Fibroblast of skin of back (primary cell): ENCODE data around the gene IFNK. TPM values are rescaled to one million over a fixed set of nuclear protein-coding genes. Genes with fewer than 3 reads are reported as not detected.
A peak's percentile ranks its signal among the peaks of the same experiment; 100 is the strongest.
"Not testable (repeated sequence)": the region's sequence is repeated elsewhere in the genome, so short reads cannot be mapped to it uniquely, and the experiment has no call there.

Source experiments
- DNase-seq: peaks from one replicate; pipeline ENCODE4 v3.0.0-alpha.2; 2013
- polyA plus RNA-seq, 2 experiments: library from polyadenylated mRNA; unstranded; fragments of 120-200 nt; gene quantifications; one replicate each; pipeline ENCODE4 v1.2.1, GENCODE V29; 2013; ENCODE audit not compliant: insufficient read length in 2 of 2

IFNK gene, protein sequence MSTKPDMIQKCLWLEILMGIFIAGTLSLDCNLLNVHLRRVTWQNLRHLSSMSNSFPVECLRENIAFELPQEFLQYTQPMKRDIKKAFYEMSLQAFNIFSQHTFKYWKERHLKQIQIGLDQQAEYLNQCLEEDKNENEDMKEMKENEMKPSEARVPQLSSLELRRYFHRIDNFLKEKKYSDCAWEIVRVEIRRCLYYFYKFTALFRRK
- polyA plus RNA-seq (2013, experiment 1 of 2; ENCODE audit: insufficient read length): not detected
- not detected for polyA plus RNA-seq (2013, experiment 2 of 2; ENCODE audit: insufficient read length)

DNA sequence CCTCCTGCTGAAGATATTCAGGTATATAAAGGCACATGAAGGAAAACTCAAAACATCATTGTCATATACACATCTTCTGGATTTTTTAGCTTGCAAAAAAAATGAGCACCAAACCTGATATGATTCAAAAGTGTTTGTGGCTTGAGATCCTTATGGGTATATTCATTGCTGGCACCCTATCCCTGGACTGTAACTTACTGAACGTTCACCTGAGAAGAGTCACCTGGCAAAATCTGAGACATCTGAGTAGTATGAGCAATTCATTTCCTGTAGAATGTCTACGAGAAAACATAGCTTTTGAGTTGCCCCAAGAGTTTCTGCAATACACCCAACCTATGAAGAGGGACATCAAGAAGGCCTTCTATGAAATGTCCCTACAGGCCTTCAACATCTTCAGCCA, at the start of gene IFNK:
Gene IFNK, plus strand, starts transcription at position 55 of the 400 bp plus-strand sequence. Its CDS starts 47 bp downstream, at position 102.
- DNase-seq: no peak

DNA sequence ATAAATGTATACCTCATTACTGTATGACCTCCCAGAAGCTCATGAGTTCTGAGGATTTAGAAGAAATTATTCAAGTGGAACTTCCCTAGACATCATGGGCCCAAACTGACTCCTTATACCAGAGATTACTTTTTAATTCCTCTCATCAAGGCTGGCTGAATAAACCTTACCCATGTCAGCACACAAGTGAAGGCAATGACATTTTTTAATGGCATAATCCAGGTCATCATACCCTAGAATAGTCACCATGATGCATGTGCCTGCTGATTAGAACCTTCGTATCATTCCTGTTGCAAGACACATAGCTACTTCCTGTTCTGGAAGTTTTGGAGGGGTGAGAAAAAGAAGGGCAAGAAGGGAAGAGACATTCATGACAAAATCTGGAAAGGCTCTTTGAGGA, 49.8 kb upstream of the IFNK start:
- DNase-seq: no peak

DNA sequence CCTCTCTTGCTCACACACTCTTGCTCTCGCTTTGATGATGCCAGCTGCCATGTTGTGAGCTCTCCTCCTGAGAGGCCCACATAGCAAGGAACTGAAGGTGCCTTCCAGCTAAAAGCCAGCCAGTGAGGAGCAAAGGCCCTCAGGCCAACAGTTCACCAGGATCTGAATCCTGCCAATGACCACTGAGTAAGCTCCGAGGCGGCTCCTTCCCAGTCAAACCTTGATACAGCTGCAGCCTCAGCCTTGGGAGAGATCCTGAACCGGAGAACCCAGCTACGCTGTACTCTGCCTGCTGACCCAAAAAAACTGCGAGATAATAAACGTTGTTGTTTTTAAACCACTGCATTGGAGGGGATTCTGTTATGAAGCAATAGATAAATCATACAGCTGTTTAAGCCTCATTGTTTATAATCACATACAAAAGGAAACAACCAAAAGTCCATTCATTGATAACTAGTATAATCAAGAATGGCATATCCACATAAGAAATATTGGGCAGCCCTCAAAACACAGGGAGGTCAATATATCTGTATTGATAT, 49.0 kb upstream of the IFNK start:
- DNase-seq: no peak

DNA sequence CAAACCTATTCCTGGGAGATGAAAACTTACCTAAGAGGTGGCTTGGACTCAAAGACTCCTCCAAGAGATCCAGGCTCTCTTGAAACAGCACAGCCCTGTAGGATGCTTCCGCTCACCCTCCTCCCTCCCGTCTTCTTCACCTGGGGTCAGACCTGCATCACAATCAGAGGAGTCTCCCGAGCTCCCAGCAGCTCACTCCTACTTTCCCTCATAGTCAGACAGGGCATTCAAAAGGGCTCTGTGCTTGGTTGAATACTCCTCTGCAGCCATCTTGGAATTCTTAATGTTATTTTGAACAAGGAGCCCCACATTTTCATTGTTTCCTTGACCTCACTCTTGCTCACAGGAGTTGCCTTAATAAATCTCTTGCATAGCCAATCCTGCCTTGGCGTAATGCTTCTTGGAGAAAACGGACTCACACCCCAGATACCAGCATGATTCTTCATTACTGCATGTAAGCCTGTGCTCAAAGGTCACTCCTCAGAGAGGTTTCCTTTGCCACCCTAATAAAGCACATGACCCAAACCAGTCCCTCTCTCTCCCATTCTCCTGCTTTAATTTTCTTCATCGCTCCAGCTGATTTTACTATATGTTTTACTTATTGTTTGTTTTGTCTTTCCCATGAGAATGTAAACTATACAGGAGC, 47.1 kb upstream of the IFNK start:
- no peak for DNase-seq

DNA sequence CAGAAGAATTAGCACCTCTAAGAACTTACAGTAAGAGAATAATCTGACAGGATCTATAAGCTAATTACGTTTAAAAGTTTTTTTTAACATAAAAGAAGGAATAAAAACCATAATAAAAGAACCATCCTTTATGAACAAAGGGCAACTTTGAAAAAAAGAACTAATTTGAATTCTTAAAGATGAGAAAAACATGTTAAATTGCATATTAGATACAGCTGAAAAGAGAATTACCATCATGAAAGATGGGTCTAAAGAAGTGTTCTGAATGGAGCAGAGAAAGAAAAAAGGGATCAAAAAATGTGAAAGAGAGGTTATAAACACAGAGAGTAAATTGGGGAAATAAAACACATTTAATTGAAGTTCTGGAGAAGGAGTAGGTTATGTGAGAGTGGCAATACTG, 45.8 kb upstream of the IFNK start:
- no peak for DNase-seq

DNA sequence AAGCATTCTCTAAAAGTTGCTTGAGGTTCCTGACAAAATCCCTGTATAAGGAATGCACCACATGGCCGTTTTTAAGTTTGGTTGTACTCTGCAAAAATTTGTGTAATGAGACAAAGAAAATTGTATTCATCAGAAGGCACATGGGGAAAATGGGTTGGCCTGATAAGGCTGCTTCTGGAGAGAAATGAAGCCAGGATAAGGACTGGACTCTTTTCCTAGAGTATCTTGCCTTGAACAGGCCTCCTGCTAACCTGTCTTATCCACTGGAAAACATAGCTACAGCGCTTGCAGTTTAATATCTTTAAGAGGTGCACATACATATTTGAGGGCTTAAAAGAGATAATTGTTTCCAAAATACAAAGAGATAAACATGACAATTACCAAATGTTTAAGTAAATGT, 41.4 kb upstream of the IFNK start:
- DNase-seq: no peak

DNA sequence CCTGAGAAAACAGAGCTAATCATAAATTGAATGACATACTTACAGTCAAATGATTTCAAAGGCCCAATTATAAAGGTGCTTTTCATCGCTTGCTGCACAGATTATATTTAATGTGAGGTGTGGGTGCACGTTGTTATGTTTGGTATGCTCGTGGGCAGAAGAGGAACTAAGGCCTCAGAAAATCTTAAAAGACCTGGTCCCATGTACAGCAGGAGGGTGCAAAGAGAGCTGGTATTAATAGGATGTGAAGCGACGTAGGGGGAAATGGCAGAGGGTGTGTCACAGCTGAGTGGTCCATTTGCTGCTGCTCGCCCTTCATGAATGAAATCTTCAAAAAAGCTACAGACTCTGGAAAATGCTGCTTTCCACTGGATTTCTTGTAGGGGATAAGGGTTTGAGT, 40.5 kb upstream of the IFNK start:
- no peak for DNase-seq

DNA sequence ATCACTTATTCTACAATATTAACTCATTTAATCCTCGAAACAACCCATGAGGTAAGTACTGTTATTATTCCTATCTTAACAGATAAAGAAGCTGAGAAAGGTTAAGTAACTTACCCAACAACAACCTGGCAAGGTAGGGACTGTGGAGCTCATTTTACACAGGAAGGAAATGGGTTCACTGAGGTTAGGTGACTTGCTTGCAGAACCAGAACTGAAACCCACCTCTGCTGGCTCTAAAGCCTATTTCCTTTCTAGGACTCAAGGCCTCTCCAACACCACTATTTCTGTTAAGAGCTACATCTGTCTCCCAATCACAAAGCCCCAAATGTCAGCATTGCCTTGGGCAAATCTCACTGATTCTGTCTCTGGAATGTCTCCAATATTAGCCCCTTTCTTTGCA, 38.9 kb upstream of the IFNK start:
- DNase-seq: no peak

DNA sequence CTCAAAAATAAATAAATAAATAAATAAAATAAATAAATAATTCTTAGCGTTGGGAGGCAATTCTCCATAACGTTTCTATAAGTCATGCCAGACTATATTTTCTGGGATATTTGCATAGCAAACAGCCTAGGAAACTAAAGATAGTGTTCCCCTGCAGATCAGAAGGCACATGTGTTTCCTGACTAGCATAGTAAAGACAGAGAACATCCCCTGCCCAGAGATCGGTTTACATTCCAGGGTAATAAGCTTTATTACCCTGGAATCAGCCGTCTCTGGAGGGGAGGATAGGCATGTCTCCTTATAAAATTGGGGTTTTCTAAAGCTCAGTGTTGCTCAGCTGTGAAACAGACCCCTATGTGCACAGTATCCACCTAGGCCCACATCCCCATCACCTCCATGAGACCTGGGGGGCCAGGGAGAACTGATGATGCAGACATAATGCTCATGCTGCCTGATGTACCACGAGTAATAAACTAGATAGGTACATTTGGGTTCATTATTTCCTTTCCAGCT, 36.9 kb upstream of the IFNK start:
- no peak for DNase-seq

DNA sequence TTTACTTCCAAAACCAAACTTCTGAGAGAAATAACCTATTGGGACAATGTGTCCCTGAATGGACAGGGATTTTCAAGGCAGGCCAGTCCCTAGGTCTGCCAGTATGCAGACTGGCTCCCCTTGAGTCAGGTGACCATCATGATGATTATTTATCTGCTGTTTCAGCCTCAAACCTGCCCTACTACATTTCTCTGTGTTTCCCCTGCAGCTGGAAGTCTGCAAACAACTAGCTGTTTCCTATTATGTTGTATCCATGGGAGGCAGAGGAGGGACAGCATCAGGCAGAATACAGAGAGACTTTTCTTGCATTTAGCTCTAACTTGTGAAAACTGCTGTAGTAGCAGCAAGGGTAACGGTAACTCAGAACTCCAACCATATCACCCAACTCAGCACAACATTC, 36.2 kb upstream of the IFNK start:
- DNase-seq: no peak

DNA sequence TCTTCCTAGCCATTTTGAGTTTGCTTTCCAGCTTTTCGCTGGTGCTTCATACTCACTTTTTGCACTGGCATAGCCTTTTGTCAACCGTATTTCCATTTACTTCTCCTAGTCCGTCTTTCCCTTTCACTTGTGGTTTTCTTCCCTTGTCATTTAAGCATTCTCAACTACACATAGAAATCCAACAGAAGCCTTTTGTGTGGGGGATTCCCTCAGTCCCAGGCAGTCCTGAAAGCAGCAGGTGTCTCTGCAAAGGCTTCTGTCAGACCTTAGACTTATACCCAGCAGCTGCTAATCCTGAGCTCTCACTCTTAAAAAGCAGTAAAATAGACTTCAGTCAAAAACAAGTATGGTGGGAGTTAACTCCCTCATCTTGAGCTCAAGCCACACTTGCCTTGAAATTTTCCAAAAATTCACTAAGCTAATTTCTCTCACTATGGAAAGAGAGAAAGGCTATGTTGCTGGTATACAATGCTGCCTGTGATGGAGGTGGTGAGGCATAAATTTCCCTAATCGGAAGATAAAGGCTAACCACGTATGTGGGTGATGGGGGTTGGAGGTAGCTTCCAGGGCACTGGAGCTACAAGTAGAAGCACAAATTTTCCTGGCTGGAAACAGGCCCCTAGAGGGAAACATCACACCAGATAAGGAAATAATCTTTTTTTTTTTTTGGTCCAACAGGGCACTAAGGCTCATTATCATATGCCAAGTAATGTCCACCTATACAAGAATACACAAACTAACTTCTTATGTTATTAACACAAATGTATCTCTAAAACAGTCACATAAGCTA, 34.8 kb upstream of the IFNK start:
- no peak for DNase-seq

DNA sequence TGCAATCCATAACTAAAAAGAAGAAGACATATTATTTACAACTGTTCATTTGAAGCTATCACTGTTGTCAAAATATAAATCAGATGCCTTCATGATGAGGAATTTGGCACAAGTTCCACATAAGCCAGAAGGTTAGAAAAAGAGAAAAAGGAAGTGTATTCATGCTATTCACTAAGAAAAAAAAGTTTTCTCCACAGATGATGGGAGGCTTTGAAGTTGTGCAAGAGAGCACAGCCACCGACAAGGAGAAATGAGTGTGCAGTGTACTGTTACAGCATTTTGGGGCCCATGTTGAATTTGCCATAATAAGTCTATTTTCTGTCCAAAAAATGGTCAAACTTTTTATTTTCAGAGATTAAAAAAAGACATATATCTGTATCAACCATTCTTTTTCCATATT, 32.9 kb upstream of the IFNK start:
- no peak for DNase-seq

DNA sequence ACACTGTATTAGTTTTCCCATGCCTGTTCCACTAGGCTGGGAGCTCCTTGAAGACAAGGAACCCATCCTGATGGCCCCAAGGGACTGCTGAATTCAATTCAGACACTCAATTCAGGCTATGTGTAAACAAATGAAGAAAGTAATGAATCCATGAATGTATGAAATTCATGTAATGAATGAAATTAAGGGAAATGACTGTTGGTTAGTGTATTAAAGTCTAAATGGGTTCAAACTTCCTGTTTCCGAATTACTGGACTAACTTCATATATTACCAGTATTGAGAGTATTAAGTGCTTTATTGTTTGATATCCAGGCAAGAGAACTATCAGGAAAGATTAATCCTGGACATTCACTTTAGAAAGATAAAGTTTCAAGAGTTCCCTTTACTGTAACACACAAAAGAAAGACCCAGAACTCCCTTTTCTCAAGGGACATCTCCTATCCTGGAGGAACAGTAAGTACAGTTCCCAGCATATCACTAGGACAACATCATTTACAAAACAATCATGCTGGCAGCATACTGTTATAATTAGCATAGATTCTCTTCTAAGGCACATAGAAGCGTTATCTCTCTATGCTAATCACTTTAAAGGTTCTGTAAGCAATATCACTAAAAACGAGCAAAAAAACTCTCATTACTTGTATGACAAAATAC, 28.5 kb upstream of the IFNK start:
- DNase-seq: no peak

DNA sequence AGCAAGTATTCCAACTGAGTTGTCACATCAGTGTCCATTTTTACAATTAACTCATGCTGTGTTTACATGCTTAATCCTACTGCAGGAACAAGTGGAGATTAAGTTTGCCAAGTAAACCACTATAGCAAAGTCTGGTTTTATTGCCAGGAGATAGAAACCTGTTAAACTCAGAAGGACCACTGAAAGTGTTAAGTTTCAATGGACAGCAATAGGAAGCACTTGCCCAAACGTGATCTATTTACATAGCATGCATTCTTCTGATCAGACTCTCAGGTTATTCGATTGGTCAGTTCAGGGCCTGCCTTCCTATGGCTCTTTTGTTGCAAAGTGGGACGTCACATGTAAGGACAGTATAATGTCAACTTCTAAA, 28.0 kb upstream of the IFNK start:
- DNase-seq: no peak

DNA sequence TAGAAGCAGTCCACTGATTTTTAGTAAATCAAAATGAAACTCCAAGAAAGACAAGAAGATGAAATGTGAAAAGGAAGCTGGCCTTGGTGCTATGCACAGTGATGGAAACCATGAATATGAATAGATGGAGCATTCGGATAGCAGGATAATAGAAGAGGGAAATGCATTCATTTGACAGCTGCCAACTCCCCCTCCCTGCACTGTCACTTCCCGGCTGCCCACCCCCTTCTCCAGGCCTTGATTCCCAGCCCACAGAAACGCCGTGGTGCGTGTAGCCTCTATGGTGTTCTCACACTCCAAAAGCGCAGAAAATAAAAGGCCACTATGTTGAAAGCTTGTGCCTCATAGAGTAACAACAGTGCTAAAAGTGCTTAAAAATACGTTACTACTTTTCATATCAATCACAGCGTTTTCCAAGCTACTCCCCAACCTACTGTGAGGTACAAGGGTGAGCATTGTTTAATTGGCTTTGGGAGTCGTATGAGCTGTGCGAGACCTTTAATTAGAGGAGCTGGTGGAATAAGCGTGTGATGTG, 26.1 kb upstream of the IFNK start:
- no peak for DNase-seq

DNA sequence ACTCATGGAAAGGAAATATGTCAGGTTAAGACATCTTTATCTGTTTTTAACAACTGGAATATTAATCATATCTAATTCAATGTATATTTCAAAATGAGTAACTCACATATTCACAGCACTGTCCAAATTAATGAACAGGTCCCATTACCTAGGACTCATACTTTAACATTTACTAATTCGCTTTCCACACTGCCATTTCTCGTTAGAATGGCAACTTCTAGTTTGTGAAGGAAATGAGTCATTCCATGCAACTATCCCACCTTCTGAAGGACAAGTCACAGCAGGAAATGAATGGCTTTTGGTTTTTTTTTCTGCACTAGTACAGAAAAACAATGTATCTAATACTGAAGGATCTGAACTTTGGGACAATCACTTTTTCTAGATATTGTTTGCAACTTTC, 24.6 kb upstream of the IFNK start:
- DNase-seq: peak; percentile 41

DNA sequence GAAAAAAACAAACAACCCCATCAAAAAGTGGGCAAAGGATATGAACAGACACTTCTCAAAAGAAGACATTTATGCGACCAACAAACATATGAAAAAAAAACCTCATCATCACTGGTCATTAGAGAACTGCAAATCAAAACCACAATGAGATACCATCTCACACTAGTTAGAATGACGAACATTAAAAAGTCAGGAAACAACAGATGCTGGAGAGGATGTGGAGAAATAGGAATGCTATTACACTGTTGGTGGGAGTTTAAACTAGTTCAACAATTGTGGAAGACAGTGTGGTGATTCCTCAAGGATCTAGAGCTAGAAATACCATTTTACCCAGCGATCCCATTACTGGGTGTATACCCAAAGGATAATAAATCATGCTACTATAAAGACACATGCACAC, 23.2 kb upstream of the IFNK start:
- not testable (repeated sequence) for DNase-seq

DNA sequence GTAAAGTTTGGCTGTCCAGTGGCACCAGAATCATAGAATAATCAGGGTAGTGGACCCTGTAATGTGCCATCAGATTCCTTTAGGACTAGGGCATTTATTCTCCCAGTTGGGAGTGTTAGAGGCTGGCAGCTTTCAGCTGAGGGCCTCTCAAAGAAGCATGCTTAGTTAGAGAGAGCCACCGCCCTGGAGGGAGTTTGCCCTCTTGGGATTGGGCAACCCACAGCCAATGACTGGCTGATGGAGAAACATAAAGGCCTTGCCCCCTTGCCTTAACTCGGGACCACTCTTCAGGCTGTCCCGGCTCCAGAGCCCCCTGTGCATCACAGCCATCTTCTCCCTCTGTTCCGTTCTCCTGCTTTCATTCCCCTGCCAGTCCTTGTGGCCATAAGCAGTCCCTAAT, 20.5 kb upstream of the IFNK start:
- DNase-seq: no peak

DNA sequence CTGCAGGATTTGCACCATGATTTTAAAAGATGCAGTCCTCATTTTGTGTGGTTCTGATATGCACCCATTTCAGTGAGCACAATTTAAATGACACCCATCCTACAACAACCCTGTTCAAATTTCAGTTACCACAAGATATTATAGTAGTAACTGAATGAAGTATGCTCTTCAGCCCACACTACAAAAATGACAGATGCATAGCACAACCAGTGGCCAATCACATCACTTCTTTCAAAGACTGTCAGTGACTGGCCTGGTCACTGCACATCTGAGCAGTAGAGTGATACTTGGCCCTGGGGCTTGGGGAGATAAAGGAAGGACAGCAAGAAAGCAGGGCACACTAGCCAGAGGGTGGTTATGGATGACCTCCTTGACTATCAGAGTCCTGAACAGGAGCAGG, 19.8 kb upstream of the IFNK start:
- no peak for DNase-seq

DNA sequence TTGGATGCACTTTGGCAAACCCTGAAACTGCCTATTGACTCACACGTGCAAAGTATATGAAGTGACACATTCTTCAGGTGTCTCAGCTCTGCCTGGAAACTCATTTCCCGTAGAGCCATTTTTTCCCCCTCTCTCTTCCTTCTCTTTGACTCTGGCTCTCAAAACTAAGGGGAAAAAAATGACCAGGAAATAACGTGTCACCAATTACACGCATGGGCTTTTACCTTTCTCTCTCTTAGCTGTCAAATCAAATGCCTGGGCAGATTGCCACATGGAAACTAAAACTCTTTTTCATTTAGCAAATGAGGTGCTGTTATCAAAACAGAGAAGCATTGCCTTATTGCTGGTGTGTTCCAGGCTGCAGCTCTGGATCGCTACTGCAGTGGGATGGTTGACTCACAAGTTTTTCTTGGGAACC, 18.3 kb upstream of the IFNK start:
- DNase-seq: no peak

DNA sequence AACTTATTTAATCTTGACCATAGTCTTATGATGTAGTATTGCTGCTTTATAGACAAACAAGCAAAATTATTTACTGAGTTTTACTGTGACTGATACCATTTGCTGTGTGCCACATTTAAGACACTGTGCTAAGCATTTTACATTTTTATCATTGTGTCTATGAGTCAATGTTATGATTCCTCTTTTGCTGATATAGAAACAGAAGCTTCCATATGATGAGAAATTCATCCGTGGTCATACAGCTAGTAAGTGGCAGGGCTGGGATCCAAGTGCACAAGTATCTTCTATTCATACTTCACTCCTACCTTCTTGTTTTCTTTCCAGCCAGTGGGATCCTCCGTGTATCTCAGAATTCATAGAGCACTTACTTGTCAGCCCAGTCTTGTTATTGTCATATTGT, 17.1 kb upstream of the IFNK start:
- no peak for DNase-seq

DNA sequence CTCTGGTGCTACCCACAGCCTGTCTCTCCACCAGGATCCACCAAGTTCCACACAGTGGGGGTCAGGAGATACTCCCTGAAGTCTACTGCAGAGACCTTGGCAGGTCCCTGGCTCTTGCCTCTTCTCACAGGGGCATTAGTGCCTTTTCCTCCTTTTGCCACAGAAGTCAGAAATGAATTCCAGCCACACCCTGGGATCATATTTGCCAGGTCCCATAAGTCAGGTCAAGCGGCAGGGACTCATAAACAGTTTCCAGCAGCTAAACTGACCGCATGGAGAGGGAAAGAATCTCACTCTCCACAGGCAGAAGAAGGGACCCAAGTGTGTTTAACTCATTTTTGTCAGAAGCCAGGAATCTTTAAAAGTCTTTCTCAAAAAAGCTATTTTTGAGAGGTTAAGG, 13.3 kb upstream of the IFNK start:
- DNase-seq: no peak

DNA sequence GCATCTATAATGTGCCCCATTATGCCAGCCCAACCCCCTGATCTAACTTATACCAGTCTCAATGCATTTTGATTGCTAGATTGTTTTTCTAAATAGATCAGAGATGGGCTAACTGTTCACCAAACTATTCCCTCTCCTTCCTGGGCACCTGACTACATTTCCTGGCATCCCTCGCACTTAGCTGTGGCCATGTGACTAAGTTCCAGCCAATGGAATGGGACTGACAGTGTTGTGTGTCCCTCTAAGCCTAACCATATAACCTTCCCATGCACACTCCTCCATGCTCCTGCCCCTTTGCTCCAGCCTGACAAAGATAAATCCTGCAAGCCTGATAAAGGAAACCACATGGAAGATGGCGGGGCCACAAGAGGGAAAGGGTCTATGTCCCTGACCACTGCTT, 12.3 kb upstream of the IFNK start:
- no peak for DNase-seq
